NCI-H2107 treated with DMSO at 0.1 percent for 48 hours (cell line): ENCODE data around the gene ZNF160.
"Not testable (repeated sequence)": the region's sequence is repeated elsewhere in the genome, so short reads cannot be mapped to it uniquely, and the experiment has no call there.

ENCODE experiments used
- DNase-seq: peaks from one replicate; lab custom pipeline; 2025; ENCODE audit not compliant: unreplicated experiment; lab: John Stamatoyannopoulos, UW

ZNF160 gene

DNA sequence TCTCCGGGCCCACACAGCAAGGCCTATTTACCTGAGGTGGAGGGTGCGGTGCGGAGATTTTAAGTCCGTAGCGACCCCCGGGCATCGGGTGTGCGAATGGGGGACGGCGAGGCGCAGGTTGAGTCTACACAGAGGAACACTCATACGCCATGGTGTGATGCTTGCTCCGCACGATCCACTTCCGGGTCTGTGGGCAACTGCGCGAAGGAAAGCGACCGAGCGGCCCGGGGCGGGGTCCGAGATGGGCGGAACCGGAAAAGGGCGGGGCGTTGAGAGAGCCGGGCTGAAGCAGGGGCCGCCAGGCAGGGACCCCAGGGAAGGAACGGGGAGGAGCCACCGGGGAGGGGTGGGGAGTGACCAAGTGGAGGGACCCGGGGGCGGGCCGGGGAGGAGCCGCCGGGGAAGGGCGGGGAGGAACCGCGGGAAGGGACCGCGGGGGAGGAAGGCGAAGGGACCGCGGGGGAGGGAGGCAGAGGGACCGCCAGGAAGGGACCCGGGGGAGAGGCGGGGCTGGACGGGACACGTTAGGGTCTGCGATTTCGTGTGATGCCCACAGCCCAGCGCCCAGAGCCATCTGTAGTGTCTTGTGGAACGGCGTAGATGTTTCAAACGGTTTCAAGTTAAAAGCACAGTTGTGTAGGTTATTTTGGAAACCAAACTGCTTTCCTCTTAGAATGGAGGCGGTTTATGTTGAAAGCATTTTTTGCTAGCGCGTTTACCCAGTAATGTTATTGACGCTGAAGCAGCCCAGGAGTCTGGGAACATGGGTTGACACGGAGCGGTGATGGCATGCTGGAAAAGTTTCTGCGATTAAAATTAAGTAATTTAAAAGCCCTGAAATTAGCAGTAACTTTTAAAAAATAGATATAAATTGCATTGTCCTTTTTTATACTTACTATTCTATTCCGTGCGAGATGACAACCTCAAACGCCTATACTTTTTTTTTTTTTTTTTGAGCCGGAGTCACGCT is at the start of gene ZNF160:
TSS of gene ZNF160 (minus strand) at position 189 of the 970 bp plus-strand sequence. CDS start 17,146 bp downstream, outside the sequence.
- peak; percentile 68 for DNase-seq

- DNase-seq = no peak
These were observed 44.4 kb upstream of the ZNF160 start for GRCh38 chr19:53147645-53148044.

DNA sequence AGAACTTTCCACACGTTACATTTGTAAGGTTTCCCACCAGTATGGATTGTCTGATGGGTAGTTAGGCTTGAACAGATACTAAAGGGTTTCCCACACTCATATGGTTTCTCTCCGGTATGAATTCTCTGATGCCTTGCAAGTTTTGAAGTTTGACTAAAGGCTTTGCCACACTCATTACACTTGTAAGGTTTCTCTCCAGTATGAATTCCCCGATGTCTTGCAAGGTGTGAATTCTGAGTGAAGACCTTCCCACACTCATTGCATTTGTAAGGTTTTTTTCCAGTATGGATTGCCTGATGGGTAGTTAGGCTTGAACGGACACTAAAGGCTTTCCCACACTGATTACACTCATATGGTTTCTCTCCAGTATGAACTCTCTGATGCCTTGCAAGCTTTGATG is 37.1 kb upstream of the ZNF160 start:
- no peak for DNase-seq

DNA sequence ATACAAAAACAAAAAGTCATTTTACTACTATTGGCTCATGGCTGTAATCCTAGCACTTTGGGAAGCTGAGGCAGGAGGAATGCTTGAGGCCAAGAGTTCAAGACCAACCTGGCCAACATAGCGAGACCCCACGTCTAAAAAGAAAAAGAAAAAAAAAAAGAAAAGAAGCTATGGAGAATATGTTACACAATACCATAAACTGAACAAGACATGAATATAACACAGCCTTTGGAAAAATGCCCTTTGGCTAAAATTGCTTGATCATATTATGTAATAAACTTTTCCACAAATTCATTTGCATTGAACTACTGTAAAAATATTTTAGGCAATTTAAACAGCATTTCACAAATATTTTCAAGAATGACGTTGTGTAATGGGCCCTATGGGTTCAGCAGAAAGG is 33.2 kb upstream of the ZNF160 start:
- no peak for DNase-seq

DNA sequence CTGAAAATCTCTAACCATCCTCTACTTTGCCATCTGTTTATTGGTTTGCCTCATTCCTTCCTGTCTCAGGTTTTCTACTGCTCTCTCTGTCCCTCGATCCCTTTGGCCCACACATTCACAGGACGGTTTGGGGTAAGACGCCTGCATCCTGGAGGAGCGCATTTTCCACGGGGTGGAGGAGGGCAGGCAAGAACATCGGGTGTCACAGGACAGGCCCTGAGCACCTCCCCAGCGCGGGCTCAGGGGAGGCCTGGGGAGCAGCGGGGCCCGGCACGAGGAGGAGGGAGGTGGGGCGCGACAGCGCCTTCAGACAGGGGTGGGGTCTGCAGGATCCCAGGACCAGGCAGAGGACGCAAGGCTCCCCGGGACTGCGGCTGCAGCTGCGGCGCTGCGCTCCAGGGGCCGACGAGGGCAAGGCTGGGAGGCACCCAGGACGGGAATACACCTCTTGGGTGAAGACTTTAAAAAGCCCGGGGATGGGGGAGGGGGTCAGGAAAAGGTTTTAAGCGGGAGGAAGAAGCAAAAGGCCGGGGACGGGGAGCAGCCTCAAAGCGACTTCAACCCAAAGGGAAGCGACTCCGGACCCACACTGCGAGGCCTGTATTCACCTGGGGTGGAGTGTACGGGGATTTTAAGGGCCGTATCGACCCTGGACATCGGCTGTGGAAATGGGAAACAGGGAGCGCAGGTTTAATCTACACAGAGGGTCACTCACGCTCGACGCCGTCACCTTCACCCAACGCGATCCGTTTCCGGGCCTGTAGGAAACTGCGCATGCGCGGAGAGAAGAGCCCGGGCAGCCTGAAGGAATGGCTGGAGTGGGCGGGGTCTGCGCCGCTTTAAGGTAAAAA is 29.1 kb upstream of the ZNF160 start, which contains the start of gene ZNF415:
TSS of gene ZNF415 (minus strand) at position 770 of the 851 bp plus-strand sequence. CDS start 10,234 bp downstream, outside the sequence.
- no peak for DNase-seq

- DNase-seq = no peak
These were observed 28.5 kb upstream of the ZNF160 start for GRCh38 chr19:53131727-53132126.

DNA sequence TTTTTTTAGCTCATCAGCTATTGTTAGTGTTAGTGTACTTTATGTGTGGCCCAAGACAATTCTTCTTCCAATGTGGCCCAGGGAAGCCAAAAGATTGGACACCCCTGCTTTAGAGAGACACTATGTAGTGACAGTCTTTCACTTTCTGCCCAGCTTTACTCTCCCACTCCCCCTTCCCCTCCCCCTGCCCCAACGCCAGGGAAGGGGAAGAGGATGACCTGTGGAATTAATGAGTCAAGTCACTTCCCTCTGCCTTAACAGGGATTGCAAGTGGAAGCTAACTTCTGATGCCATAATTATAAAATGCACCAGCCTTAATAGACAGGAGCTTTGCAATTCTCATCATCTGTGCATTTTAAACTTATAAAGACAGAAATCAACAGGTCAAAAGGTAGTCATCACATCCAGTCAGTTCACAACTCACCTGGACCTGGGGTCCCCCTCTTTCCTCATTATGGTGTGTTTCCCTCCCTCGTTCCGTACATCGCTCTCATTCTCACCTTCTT is 27.9 kb upstream of the ZNF160 start:
- no peak for DNase-seq

- no peak for DNase-seq
These were observed 27.3 kb upstream of the ZNF160 start for GRCh38 chr19:53130506-53130905.

- DNase-seq = not testable (repeated sequence)
These were observed 23.7 kb upstream of the ZNF160 start for GRCh38 chr19:53126733-53127526.

GRCh38 chr19:53123400-53123799 is 20.2 kb upstream of the ZNF160 start:
- no peak for DNase-seq

DNA sequence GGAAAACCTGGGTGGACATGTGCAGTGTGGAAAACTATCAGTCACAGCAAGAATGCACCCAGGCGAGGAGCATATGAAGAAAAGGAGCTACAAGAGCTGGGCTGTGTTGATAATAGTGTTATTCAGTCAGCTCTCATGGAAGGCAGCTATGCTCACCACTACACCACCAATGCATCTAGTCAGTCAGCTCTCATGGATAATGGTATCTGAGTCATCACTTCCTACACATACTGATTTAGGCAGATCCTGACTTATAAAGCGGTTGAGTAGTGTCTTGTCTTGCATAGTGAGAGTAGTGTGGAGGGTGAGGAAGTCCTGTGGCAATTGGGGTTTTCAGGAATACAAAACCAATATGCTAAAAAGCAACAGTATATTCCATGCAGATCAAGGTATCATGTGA is 9.1 kb upstream of the ZNF160 start:
- no peak for DNase-seq

- DNase-seq = no peak
These were observed 6.3 kb upstream of the ZNF160 start for GRCh38 chr19:53109527-53109926.

DNA sequence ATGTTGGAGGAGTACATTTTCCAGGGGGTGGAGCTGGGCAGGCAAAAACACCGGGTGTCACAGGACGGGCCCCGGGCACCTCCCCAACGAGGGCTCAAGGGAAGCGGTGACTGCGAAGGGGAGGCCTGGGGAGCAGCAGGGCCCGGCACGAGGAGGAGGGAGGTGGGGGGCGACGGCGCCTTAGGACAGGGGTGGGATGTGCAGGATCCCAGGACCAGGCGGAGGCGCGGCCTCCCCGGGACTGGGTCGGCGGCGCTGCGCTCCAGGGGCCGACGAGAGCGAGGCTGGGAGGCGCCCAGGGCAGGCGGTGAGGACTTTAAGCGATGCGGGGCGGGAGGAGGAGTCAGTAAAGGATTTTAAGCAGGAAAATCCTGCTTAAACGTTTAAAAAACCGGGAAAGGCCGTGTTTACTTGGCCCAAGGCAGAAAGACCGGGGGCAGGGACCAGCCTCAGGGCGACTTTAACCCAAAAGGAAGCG is 427 bp downstream of the ZNF160 start:
- no peak for DNase-seq

GRCh38 chr19:53102206-53102755 is 941 bp downstream of the ZNF160 start:
- DNase-seq = no peak

GRCh38 chr19:53101518-53101917 is 1.7 kb downstream of the ZNF160 start:
- no peak for DNase-seq

- not testable (repeated sequence) for DNase-seq
These were observed 4.7 kb downstream of the ZNF160 start for GRCh38 chr19:53098570-53098969.

GRCh38 chr19:53096982-53097690 is 6.1 kb downstream of the ZNF160 start:
- not testable (repeated sequence) for DNase-seq

DNA sequence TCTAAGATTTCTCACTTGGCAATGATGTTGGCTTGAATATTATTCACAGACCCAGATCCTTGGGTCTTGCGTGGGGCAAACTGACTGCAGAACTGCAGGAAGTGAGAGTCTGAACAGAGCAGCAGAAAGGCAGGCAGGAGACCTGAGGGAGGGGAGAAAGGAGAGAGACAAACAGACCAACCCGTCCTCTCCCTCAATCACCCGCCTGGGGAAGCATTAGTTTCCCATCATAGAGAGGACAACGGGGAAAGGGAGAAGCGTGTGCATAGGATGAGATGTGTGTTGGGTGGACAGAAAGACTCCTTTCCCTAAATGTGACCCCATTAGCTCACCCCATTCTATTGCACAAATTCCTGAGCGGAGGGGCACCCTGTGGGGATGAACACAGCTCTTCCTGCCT is 6.6 kb downstream of the ZNF160 start:
- DNase-seq = not testable (repeated sequence)

DNA sequence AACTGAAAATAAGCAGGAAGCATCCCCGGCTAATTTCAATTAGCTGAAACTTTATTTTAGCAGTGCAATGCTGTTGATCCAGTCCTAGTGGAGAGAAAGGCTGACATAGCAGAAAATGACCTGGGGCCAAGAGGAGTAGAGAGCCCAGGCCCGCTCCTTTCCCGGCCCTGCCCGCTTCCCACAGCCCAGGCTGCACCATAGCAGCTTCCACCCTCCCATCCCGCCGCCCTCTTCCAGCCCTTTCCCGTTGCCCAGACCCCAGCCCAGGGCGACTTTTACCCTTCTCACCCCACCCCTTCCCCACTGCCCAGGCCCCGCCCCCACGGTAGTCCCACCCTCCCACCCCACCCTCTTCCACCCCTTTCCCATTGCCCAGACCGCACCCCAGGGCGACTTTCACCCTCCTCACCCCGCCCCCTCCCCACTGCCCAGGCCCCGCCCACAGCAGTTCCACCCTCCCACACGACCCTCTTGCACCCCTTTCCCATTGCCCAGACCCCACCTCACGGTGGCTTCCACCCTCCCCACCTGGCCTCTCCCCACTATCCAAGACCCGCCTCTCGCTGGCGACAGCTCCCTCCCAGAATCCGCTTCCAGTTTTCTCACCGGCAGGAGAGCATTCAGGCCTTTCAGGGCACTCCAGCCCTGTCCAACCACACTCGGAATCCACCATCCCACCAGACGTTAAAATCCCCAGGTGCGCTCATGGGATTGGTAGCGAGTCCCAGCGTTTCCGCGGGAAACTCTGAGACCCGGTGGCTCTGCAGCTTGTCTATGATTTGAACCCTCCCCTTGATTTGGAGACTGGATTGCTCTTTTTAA is 8.3 kb downstream of the ZNF160 start:
- DNase-seq = no peak
